ENCODE data around the gene TP63. TPM values are rescaled to one million over a fixed set of nuclear protein-coding genes. Genes with fewer than 3 reads are reported as not detected.

The TP63 gene
- total RNA-seq, 1 experiment from 2014 or later = 4.9 TPM

DNA sequence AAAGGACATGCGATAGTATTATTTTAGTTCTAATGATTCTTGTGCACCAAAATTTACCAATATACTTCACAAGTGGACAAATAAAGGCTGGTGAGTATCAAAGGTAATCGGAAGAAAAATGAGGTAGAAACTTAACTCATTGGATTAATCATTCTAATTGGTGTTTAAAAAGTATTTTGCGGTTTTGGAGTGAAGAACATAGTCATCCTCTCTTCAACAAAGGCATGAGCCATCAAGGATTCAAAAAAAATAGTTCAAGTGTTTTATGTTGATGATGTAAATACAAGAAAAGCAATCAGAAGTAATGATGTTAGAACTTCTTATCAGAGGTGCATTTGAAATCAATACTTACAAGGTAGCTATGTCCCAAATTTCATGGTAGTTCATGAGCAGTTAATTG lies 268.0 kb downstream of the TP63 start:
- CTCF ChIA-PET = no interaction called here
- no peak for TF ChIP-seq CTCF (conservative IDR thresholded peaks at IDR 0.05; ENCODE audit: low read depth, low read length)
- no peak overlapping the region for H3K27ac ChIP-seq (ENCODE audit: low read depth, low read length, poor library complexity, severe bottlenecking)
- no peaks in the 10 kb centered on the region for H3K36me3 ChIP-seq (ENCODE audit: insufficient read depth, low read length, poor library complexity, severe bottlenecking)
- H3K9me3 ChIP-seq (ENCODE audit: low read depth, low read length, poor library complexity, severe bottlenecking) = no peaks in the 10 kb centered on the region
- no peaks in the 10 kb centered on the region for H3K27me3 ChIP-seq (replicated peaks; ENCODE audit: insufficient read depth, low read depth, low read length, poor library complexity)
- no peak for DNase-seq (ENCODE audit: low spot score)
- H3K4me3 ChIP-seq (ENCODE audit: low read depth, low read length, poor library complexity, severe bottlenecking) = no peak overlapping the region
- BruUV-seq (replicated peaks) = no TSS peak
- intact Hi-C loops (cut with micrococcal nuclease; ENCODE audit: unreplicated experiment) = no loop called here
- POLR2A ChIA-PET (ENCODE audit: low non-redundant PET) = no interaction called here
- no peaks in the 10 kb centered on the region for H3K4me1 ChIP-seq (ENCODE audit: insufficient read depth, low read length, poor library complexity, severe bottlenecking)

- TF ChIP-seq CTCF (conservative IDR thresholded peaks at IDR 0.05; ENCODE audit: low read depth, low read length) = no peak
- no peak for TF ChIP-seq EZH2 (IDR thresholded peaks at IDR 0.05; ENCODE audit: borderline replicate concordance, low read depth, low read length, poor library complexity, severe bottlenecking)
- H3K9me3 ChIP-seq (ENCODE audit: low read depth, low read length, poor library complexity, severe bottlenecking) = no peaks in the 10 kb centered on the region
- BruUV-seq (replicated peaks) = no TSS peak
- CTCF ChIA-PET = no interaction called here
- H3K4me1 ChIP-seq (ENCODE audit: insufficient read depth, low read length, poor library complexity, severe bottlenecking) = no peaks in the 10 kb centered on the region
- H3K27ac ChIP-seq (ENCODE audit: low read depth, low read length, poor library complexity, severe bottlenecking) = no peak overlapping the region
- H3K36me3 ChIP-seq (ENCODE audit: insufficient read depth, low read length, poor library complexity, severe bottlenecking) = no peaks in the 10 kb centered on the region
- H3K4me3 ChIP-seq (ENCODE audit: low read depth, low read length, poor library complexity, severe bottlenecking) = no peak overlapping the region
- intact Hi-C loops (cut with micrococcal nuclease; ENCODE audit: unreplicated experiment) = no loop called here
- POLR2A ChIA-PET (ENCODE audit: low non-redundant PET) = no interaction called here
- no peak for DNase-seq (ENCODE audit: low spot score)
- no peaks in the 10 kb centered on the region for H3K27me3 ChIP-seq (replicated peaks; ENCODE audit: insufficient read depth, low read depth, low read length, poor library complexity)
Observed at GRCh38 chr3:189900578-189900977, 269.4 kb downstream of the TP63 start.

GRCh38 chr3:189901481-189901880 lies 270.3 kb downstream of the TP63 start:
- POLR2A ChIA-PET (ENCODE audit: low non-redundant PET) = no interaction called here
- no peaks in the 10 kb centered on the region for H3K4me1 ChIP-seq (ENCODE audit: insufficient read depth, low read length, poor library complexity, severe bottlenecking)
- DNase-seq (ENCODE audit: low spot score) = no peak

More at GRCh38 chr3:189901481-189901880, 270.3 kb downstream of the TP63 start:
- H3K4me3 ChIP-seq (ENCODE audit: low read depth, low read length, poor library complexity, severe bottlenecking) = no peak overlapping the region
- no peak for TF ChIP-seq EZH2 (IDR thresholded peaks at IDR 0.05; ENCODE audit: borderline replicate concordance, low read depth, low read length, poor library complexity, severe bottlenecking)
- TF ChIP-seq CTCF (conservative IDR thresholded peaks at IDR 0.05; ENCODE audit: low read depth, low read length) = no peak
- H3K9me3 ChIP-seq (ENCODE audit: low read depth, low read length, poor library complexity, severe bottlenecking) = no peaks in the 10 kb centered on the region
- no TSS peak for BruUV-seq (replicated peaks)
- H3K27ac ChIP-seq (ENCODE audit: low read depth, low read length, poor library complexity, severe bottlenecking) = no peak overlapping the region
- intact Hi-C loops (cut with micrococcal nuclease; ENCODE audit: unreplicated experiment) = no loop called here
- CTCF ChIA-PET = no interaction called here
- no peaks in the 10 kb centered on the region for H3K36me3 ChIP-seq (ENCODE audit: insufficient read depth, low read length, poor library complexity, severe bottlenecking)
- no peaks in the 10 kb centered on the region for H3K27me3 ChIP-seq (replicated peaks; ENCODE audit: insufficient read depth, low read depth, low read length, poor library complexity)
